BJ (cell line): Measurements from ENCODE around the gene MAP3K1. TPM values are rescaled to one million over a fixed set of nuclear protein-coding genes. Genes with fewer than 3 reads are reported as not detected.

Experiments used
- CTCF ChIA-PET: fragments of 350-600 bp; formaldehyde crosslinking; extraction: SDS; loops from one replicate; lab custom pipeline; 2021; ENCODE audit warnings: antibody characterized with exemption, inconsistent platforms; lab: Yijun Ruan, JAX
- POLR2A ChIA-PET: fragments of 300-600 bp; sonication (Branson Sonifier 250); formaldehyde crosslinking; extraction: SDS; loops from one replicate; lab custom pipeline; 2021; ENCODE audit warnings: antibody characterized with exemption; lab: Charles Lee
- DNase-seq: peaks from one replicate; pipeline ENCODE4 v3.0.0-alpha.2; 2011; ENCODE audit warnings: low read depth
- H3K27me3 ChIP-seq: 2 replicates; pipeline ENCODE4 v1.6.0; 2011; ENCODE audit warnings: low read length; ENCODE audit not compliant: control insufficient read depth, insufficient read depth
- H3K36me3 ChIP-seq: 2 replicates; pipeline ENCODE4 v1.5.1; 2011; ENCODE audit warnings: low read length; ENCODE audit not compliant: control insufficient read depth, insufficient read depth
- H3K4me3 ChIP-seq: 2 replicates; pipeline ENCODE4 v1.5.1; 2011; ENCODE audit warnings: low read depth, mild to moderate bottlenecking, control low read depth, low read length
- polyA plus RNA-seq: library from polyadenylated mRNA; depleted of rRNA; stranded (reverse); fragments of >200 nt; gene quantifications from 2 replicates; pipeline ENCODE4 v1.2.3, GENCODE V29; 2011
- TF ChIP-seq, protein P1 (sequence below): IDR thresholded peaks from 2 replicates; pipeline ENCODE4 v1.5.1; 2011; ENCODE audit warnings: low read depth, mild to moderate bottlenecking, control low read depth, inconsistent platforms, low read length, moderate library complexity; ENCODE audit not compliant: insufficient read depth

Gene MAP3K1
- polyA plus RNA-seq, 1 experiment: 4.3 TPM

DNA sequence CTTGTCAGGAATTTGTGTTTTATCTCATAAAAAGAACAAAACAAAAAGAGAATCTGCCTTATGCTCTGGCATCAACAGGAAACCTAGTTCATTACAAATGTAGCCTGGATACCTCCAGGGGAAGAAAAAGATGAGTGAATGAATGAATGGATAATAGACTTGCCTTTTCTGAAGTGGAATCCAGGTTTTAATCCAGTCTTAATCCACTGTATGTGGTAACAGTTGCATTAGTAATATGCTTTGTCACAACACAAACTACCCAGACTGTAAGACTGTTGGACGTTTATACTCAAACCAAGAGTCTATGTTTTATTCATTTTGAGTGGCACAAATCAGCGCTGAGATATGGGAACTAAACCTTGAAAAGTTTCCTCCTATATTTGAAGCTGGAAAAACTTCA is 32.1 kb upstream of the MAP3K1 start:
- TF ChIP-seq, protein P1, sequence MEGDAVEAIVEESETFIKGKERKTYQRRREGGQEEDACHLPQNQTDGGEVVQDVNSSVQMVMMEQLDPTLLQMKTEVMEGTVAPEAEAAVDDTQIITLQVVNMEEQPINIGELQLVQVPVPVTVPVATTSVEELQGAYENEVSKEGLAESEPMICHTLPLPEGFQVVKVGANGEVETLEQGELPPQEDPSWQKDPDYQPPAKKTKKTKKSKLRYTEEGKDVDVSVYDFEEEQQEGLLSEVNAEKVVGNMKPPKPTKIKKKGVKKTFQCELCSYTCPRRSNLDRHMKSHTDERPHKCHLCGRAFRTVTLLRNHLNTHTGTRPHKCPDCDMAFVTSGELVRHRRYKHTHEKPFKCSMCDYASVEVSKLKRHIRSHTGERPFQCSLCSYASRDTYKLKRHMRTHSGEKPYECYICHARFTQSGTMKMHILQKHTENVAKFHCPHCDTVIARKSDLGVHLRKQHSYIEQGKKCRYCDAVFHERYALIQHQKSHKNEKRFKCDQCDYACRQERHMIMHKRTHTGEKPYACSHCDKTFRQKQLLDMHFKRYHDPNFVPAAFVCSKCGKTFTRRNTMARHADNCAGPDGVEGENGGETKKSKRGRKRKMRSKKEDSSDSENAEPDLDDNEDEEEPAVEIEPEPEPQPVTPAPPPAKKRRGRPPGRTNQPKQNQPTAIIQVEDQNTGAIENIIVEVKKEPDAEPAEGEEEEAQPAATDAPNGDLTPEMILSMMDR: no peak
- H3K4me3 ChIP-seq: no peak overlapping the region
- ChIA-PET POLR2A (no interaction called here), CTCF (no interaction called here)
- peaks cover 2% of the 10 kb centered on the region; the same call in 1 of the 2 replicates for H3K27me3 ChIP-seq
- H3K36me3 ChIP-seq: no peaks in the 10 kb centered on the region
- DNase-seq: no peak

DNA sequence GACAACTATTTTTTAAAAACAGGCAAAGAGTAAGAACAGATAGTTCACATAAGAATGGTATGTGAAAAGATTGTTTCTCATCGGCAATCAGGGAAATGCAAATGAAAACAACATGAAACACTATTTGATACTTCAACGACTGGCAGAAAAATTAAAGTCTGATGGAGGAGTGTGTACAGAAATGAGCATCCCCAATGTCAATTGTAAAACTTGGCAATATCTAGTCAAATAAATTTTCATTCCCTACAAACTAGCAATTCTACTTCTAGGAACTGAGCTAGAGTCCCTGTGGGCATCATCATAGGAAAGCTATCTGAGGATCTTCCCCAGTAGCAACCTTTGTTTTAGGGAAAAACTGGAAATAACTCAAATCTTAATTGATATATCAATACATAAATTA is 29.0 kb upstream of the MAP3K1 start:
- POLR2A ChIA-PET: no interaction called here
- CTCF ChIA-PET: no interaction called here

DNA sequence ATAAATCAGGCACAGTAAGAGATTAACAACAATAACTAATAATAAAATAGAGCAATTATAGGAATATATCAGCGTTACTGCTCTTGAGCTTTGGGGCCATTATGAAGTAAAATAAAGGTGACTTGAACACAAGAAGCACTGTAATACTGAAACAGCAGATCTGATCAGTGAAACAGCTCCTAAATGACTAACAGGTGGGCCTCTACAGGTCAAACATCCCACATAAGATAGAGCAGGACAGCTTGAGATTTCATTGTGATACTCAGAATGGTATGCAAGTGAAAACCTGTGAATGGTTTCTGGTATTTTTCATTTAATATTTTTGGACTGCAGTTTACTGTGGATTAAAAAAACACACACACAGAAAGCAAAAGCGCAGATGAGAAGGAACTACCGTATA is 24.0 kb upstream of the MAP3K1 start:
- no peak for DNase-seq
- Histone ChIP-seq H3K36me3 (no peaks in the 10 kb centered on the region), H3K4me3 (no peak overlapping the region), H3K27me3 (no peaks in the 10 kb centered on the region)
- ChIA-PET POLR2A (no interaction called here), CTCF (no interaction called here)
- TF ChIP-seq, protein P1: no peak

More for the DNA sequence above, 29.0 kb upstream of the MAP3K1 start:
- H3K36me3 ChIP-seq: no peaks in the 10 kb centered on the region
- TF ChIP-seq, protein P1: no peak
- H3K27me3 ChIP-seq: peaks cover 2% of the 10 kb centered on the region; the same call in 1 of the 2 replicates
- DNase-seq: no peak
- no peak overlapping the region for H3K4me3 ChIP-seq

DNA sequence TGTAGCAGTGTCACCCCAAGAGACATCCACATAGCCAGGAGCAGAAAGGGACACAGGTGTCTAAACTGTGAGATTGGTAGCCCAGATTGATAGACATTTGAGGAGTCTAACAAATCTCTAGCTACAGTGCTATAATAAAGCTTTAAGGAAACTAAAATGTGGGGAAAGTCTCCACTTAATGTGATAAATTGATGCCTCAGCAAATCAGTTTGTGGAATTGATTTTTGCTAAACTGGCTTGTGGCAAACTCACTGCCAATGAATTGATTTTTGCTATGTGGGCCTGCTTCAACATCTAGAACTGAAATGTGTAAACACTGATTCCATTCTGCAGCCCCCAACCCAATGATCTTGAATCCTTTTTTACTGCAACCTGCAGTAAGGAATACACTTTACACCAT is 16.8 kb upstream of the MAP3K1 start:
- H3K4me3 ChIP-seq: no peak overlapping the region
- peaks cover 4% of the 10 kb centered on the region; the same call in 1 of the 2 replicates for H3K27me3 ChIP-seq
- DNase-seq: no peak
- ChIA-PET CTCF (no interaction called here), POLR2A (no interaction called here)
- H3K36me3 ChIP-seq: no peaks in the 10 kb centered on the region
- TF ChIP-seq, protein P1: no peak

DNA sequence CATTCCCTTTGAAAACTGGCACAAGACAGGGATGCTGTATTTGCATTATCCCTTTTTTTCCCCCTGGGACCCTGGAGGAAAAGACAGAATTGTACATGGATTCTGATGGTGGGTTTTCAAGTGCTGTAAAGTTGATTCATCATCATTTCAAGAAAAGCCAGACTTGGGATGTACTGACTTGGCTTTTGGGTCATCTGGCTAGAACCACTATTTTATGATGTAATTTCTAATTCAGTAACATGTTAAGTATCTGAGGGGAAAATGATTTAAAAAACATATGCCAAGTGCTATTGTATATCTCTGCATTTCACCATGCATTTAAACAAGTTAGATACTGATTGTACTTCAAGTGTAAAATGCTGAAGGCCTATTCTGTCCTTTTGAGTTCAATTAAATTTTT is 15.2 kb upstream of the MAP3K1 start:
- no peak for DNase-seq
- ChIA-PET POLR2A (no interaction called here), CTCF (interaction anchor here (0.6 kb wide), 1 partner anchor 24 kb away, joined by 3 read pairs; no protein-coding TSS in a partner anchor)
- H3K36me3 ChIP-seq: no peaks in the 10 kb centered on the region
- H3K27me3 ChIP-seq: peaks cover 4% of the 10 kb centered on the region; the same call in 1 of the 2 replicates
- TF ChIP-seq, protein P1: no peak
- no peak overlapping the region for H3K4me3 ChIP-seq
